ENCODE data around the gene THOC7. TPM values are rescaled to one million over a fixed set of nuclear protein-coding genes. Genes with fewer than 3 reads are reported as not detected.

The THOC7 gene
- total RNA-seq = 10 to 100 TPM; 61.4 to 84.4 (median 81.1) TPM

GRCh38 chr3:63863150-63864007 lies at the start of gene THOC7, which contains the start of gene ATXN7:
THOC7 (minus strand) TSS chr3:63863805; CDS start chr3:63863790, 15 bp downstream.
ATXN7 (plus strand) TSS chr3:63863867; CDS start chr3:63912599, 48,732 bp downstream.
- Histone ChIP-seq H3K4me3 (peak within 1 kb of the TSS; percentile 97 to 100), H3K4me1 (peaks cover 5 to 37% (median 10%) of the 10 kb centered on the region in 3 donors), H3K27me3 (no peaks in the 10 kb centered on the region), H3K36me3 (no peaks in the 10 kb centered on the region), H3K9me3 (no peaks in the 10 kb centered on the region), H3K27ac (peak within 1 kb of the TSS; percentile 90 to 95 (median 90))
- ATAC-seq = peak; percentile 89
- WGBS, 2 donors (ENCODE audit: low coverage in 1 of 2) = 0% methylated on average over 7 to 11 of the region's 98 CpGs
- TF ChIP-seq POLR2A (IDR thresholded peaks at IDR 0.05) = peak; percentile 19 to 24
- TF ChIP-seq POLR2AphosphoS5 (IDR thresholded peaks at IDR 0.05) = no peak

GRCh38 chr3:63912768-63913588 lies 49.4 kb upstream of the THOC7 start:
- WGBS, 2 donors (ENCODE audit: low coverage in 1 of 2) = 5 to 14% methylated on average over 2 to 7 of the region's 46 CpGs
- Histone ChIP-seq H3K4me3 (peak overlapping the region; percentile 50 to 59), H3K4me1 (peaks cover 3 to 34% (median 9%) of the 10 kb centered on the region in 3 donors), H3K36me3 (peaks cover 0 to 17% of the 10 kb centered on the region in 2 donors), H3K9me3 (no peaks in the 10 kb centered on the region), H3K27ac (peak overlapping the region; percentile 78 to 100 (median 95)), H3K27me3 (no peaks in the 10 kb centered on the region)
- ATAC-seq = peak; percentile 66
- peak in 1 of 2 donors; percentile 48 for TF ChIP-seq POLR2A (IDR thresholded peaks at IDR 0.05)
- peak; percentile 28 for TF ChIP-seq POLR2AphosphoS5 (IDR thresholded peaks at IDR 0.05)
- TF ChIP-seq CTCF (IDR thresholded peaks at IDR 0.05) = no peak
- no peak for TF ChIP-seq EP300 (IDR thresholded peaks at IDR 0.05)

GRCh38 chr3:63911873-63912767 lies 48.5 kb upstream of the THOC7 start, which contains the start of gene SCAANT1:
SCAANT1 (minus strand) TSS chr3:63912383.
- Histone ChIP-seq H3K9me3 (no peaks in the 10 kb centered on the region), H3K27ac (peak within 1 kb of the TSS; percentile 78 to 100 (median 95)), H3K27me3 (no peaks in the 10 kb centered on the region), H3K4me1 (peaks cover 3 to 34% (median 9%) of the 10 kb centered on the region in 3 donors), H3K36me3 (peaks cover 0 to 8% of the 10 kb centered on the region in 2 donors), H3K4me3 (peak within 1 kb of the TSS; percentile 50 to 59)
- WGBS, 2 donors (ENCODE audit: low coverage in 1 of 2) = no CpG with 5 or more reads among the region's 115 CpGs
- TF ChIP-seq POLR2A (IDR thresholded peaks at IDR 0.05) (peak; percentile 70 to 72), CTCF (IDR thresholded peaks at IDR 0.05) (peak in 3 of 4 experiments; percentile 32 to 46 (median 41)), POLR2AphosphoS5 (IDR thresholded peaks at IDR 0.05) (peak; percentile 52), EP300 (IDR thresholded peaks at IDR 0.05) (no peak)
- ATAC-seq = peak; percentile 93

- no peaks in the 10 kb centered on the region for H3K9me3 ChIP-seq
- peaks cover 3 to 34% (median 9%) of the 10 kb centered on the region in 3 donors for H3K4me1 ChIP-seq
- 0% methylated on average over 4 to 5 of the region's 18 CpGs for WGBS, 2 donors (ENCODE audit: low coverage in 1 of 2)
- no peak for TF ChIP-seq POLR2A (IDR thresholded peaks at IDR 0.05)
- TF ChIP-seq EP300 (IDR thresholded peaks at IDR 0.05) = no peak
- no peak for TF ChIP-seq POLR2AphosphoS5 (IDR thresholded peaks at IDR 0.05)
- no peak for TF ChIP-seq CTCF (IDR thresholded peaks at IDR 0.05)
- H3K36me3 ChIP-seq = peaks cover 0 to 6% of the 10 kb centered on the region in 2 donors
- H3K27ac ChIP-seq = peak overlapping the region; percentile 78 to 100 (median 95)
- no peak for ATAC-seq
- H3K4me3 ChIP-seq = peak overlapping the region; percentile 50 to 59
- no peaks in the 10 kb centered on the region for H3K27me3 ChIP-seq
These were observed 47.9 kb upstream of the THOC7 start for GRCh38 chr3:63911509-63911872.

Measured in gastroesophageal sphincter (tissue), 4 donors.